NCI-H510A (cell line): ENCODE results near the gene CCL20.

ENCODE experiments used
- DNase-seq: peaks from one replicate; lab custom pipeline; 2025; lab: John Stamatoyannopoulos, UW

CCL20 gene

GRCh38 chr2:227802882-227803281 is 10.8 kb upstream of the CCL20 start:
- DNase-seq: no peak

GRCh38 chr2:227804975-227805374 is 8.7 kb upstream of the CCL20 start:
- DNase-seq: no peak

GRCh38 chr2:227805578-227805977 is 8.1 kb upstream of the CCL20 start:
- no peak for DNase-seq

GRCh38 chr2:227808936-227809335 is 4.7 kb upstream of the CCL20 start:
- DNase-seq: no peak

GRCh38 chr2:227812001-227812400 is 1.6 kb upstream of the CCL20 start:
- DNase-seq: no peak

- no peak for DNase-seq
Measured at GRCh38 chr2:227813229-227813561, 447 bp upstream of the CCL20 start.

- DNase-seq: no peak
Measured at GRCh38 chr2:227815066-227815465, 1.4 kb downstream of the CCL20 start.

GRCh38 chr2:227816507-227817294 is 3.1 kb downstream of the CCL20 start:
- no peak for DNase-seq

GRCh38 chr2:227817336-227817735 is 3.7 kb downstream of the CCL20 start:
- DNase-seq: no peak

- peak; percentile 35 for DNase-seq
Measured at GRCh38 chr2:227817850-227818674, 4.4 kb downstream of the CCL20 start.

- DNase-seq: no peak
Measured at GRCh38 chr2:227818675-227819397, 5.2 kb downstream of the CCL20 start.

- DNase-seq: no peak
Measured at GRCh38 chr2:227819398-227819697, 5.7 kb downstream of the CCL20 start.

GRCh38 chr2:227821043-227821942 is 7.7 kb downstream of the CCL20 start:
- no peak for DNase-seq

- DNase-seq: no peak
Measured at GRCh38 chr2:227822416-227823003, 8.9 kb downstream of the CCL20 start.

- DNase-seq: no peak
Measured at GRCh38 chr2:227823922-227824321, 10.3 kb downstream of the CCL20 start.

- DNase-seq: no peak
Measured at GRCh38 chr2:227824711-227825110, 11.1 kb downstream of the CCL20 start.

- DNase-seq: no peak
Measured at GRCh38 chr2:227826019-227826521, 12.4 kb downstream of the CCL20 start.

GRCh38 chr2:227826563-227826962 is 12.9 kb downstream of the CCL20 start:
- DNase-seq: no peak

- no peak for DNase-seq
Measured at GRCh38 chr2:227827143-227827542, 13.5 kb downstream of the CCL20 start.

GRCh38 chr2:227828477-227828912 is 14.9 kb downstream of the CCL20 start:
- no peak for DNase-seq

- no peak for DNase-seq
Measured at GRCh38 chr2:227829337-227829736, 15.7 kb downstream of the CCL20 start.
